GM10847 (cell line): Measurements from ENCODE around the gene PLXNB3.

Source experiments
- POLR2A ChIP-seq: IDR thresholded peaks from 2 replicates; pipeline ENCODE4 v1.6.1; 2011; ENCODE audit not compliant: insufficient read length; ENCODE audit errors: extremely low read depth

Gene PLXNB3

DNA sequence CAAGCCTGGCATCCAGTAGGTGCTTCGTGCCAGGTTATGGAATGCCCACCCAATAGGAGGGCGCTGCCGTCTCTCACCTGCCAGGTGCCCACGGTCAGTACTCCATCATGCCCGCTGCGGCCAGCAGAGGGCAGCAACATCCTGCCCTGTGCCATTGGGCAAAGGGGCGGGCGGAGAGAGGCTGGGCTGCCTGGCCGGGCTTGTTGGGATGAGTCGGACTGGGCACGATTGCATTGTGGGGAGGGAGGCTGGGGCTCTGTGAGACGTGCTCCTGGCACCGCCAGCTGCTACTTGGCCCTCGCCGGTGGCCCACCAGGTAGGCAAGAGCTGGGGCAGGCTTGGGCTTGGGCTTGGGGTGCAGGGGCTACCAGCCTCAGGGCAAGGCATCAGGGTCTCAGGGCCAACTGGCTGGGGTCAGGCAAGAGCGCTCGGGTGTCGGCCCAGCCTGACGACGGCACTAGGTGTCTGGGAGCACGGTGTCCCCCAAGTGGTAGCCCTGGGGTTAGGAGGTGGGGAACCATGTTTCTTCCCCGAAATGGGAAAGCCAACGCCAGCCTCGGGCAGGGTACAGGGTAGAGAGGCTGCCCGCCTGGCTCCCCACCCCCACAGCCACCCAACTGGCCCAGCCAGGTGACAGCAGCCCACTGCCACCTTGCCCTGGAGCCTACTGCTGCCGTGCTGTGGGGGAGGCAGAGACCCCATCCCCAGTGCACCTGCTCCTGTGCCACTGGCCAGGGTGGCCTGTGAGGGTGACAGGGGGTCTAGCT is at the start of gene PLXNB3:
PLXNB3 (plus strand) TSS at position 261 of the 767 bp plus-strand sequence. CDS start 1,287 bp downstream, outside the sequence.
- no peak for TF ChIP-seq POLR2A

DNA sequence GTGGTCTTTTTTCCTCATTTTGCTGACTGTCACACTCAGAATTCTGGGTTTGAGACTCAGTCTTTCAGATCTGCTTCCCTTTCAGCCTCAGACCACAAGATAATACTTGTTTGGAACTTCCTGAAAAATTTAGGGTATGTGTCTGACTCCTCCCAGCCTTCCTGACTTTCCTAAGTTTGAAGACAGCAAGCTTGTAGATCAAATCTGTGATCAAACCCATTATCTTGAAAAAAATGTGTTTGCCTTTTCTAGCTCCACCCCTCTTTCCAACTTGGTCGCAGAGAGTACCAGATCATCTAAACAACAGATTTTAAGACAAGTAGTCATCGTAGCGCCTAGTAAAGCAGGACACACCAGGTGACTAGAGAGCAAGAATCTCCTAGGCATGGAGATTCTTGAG is 49.8 kb upstream of the PLXNB3 start:
- no peak for TF ChIP-seq POLR2A

DNA sequence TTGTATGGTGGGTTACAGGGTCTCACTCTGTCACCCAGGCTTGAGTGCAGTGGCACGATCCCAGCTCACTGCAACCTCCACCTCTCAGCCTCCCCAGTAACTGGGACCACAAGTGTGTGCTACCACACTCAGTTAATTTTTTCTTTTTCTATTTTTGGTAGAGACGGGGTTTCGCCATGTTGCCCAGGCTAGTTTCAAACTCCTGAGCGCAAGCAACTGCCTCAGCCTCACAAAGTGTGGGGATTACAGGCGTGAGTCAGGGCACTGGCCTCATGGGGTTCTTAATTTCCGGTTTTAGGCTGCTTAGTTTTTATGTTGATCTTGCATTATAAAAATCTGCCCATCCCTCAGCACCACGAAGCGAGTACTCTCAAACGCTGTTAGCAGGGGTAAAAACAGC is 46.6 kb upstream of the PLXNB3 start:
- no peak for TF ChIP-seq POLR2A

DNA sequence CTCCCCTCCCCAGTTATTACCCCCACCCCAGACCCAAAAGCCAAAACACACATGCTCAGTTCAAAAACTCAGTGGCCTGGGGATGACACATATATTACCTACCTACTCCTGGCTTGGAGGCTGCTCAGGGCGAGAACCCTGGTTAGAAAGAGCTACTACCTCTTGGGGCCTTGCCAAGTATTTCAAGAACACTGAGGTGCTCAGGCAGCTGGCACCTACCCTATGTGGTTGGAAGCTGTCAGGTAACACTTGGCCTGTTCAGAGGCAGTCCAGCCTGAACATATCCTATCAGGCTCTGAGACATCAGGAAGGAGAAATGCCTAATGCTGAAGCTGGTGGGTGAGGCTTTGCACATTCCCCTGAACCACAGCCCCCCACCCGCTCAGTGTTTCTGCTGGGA is 44.8 kb upstream of the PLXNB3 start:
- no peak for TF ChIP-seq POLR2A

DNA sequence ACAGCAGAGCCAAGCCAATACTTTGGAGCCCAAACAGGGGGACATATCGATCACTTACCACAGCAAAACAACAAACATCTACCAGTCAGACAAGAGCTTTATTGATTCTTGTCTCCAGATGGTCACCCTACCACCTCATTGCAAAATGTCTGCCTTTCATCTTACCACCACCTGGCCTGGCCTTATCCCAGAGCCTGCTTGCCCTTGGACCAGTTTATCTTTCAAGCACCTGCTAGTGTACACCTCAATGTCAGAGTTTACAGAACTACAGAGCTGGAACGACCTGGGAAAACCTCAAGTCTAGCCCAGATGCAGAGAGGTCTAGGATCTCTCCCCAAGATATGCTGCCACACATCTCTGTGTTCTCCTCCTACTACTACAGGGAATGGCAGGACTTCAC is 44.3 kb upstream of the PLXNB3 start:
- TF ChIP-seq POLR2A: no peak

DNA sequence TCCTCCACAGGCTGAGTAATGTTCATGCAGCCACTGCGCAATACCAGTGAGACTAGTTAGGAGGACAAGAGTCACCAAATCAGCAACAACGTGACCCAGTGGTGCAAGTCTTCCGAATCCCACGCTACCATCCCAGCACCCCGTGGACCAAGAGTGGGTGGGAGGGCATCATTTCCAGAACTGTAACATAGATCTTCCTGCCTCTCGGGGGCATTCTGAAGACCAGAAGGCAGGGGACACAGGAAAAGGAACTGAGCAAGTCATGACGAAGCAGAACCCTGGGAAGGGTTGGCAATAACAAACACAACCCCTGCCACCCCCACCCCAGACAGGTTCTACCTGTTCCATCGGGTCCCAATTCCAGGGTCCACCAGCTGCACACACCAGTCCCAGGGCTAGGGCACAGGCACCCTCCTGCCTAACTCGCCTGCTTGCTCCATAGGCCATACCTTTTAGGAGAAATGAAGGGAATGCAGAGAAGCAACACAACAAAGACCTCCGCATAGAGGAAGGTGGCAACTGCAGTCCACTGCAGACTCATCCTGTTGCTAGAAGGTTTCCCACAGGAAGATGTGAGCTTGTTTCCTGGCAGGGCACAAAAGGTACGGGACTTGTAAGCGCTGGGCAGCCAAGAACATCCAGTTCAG is 41.2 kb upstream of the PLXNB3 start:
- TF ChIP-seq POLR2A: no peak

DNA sequence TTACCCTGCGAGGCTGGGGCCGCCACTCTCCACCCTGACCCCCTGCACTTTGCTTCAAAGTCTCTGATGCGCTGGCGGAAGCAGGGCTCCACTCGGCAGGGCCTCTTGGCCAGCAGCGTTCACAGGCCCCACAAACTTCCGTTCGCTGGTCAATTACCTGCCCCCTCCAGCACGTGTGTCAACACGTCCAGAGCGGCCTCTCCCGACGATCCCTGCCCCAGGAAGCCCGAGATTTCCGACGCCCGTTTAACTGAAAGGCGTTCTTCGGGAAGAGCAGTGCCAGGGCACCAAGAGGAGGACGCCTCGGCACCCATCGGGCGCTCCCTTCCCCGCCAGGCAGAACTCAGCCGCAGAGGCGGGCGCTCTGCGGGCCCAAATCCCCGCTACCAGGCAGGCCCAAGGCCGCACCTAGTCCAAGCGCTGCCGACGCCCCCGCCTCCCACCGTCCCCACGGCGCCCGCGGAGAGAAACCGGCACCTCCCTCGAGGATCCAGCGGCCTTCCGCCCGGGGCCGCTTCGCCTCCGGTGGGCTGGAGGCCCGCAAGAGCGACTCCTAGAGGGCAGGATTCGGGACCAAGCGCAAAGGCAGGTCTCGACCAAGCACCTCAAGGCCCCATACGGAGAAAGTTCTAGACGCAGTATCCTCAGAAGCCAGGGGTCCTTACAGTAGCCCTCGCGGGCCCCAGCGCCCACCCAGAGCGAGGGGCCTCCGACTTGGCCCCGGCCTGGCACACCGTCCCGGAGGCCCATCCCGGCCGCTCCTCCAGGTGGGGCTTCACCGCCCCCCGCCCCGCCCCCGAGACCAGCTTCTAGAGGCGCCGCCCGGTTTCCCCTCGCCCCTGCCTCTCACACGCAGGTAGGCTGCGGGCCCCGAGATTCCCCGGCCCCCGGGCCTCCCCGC is 40.4 kb upstream of the PLXNB3 start:
- no peak for TF ChIP-seq POLR2A

DNA sequence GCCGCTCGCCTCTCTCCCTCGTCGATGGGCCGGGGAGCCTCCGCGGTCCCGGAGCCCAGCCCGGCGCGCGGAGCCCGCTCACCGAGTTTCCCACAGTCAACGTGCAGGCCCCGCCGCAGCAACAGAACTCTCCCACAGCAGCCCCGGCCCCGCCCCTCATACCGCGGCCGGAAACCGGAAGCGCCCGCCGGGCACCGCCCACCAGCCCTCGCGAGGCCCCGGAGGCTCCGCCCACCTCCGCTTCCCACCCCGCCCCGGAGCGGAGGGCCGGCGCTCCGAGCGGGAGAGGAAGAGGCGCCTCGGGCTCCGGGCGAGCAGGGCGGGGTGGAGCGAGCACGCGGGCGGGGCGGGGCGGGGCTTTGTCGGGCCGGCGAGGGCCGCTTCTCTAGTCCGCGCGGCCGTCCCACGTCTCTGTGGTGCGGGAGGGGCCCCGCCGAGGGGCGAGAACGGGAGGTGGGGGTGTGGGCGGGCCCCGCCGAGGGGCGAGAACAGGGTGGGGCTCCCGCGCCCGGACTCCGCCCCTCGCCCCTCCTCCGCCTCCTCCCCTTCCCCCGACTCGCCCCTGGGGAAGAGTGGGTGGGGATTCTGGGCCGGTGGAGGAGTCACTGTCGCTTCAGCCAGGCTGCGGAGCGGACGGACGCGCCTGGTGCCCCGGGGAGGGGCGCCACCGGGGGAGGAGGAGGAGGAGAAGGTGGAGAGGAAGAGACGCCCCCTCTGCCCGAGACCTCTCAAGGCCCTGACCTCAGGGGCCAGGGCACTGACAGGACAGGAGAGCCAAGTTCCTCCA is 39.6 kb upstream of the PLXNB3 start, which contains the start of the genes ABCD1 and BCAP31:
ABCD1 (plus strand) TSS at position 605 of the 787 bp plus-strand sequence. CDS start 411 bp downstream, outside the sequence.
BCAP31 (minus strand) TSS at position 136 of the 787 bp plus-strand sequence. CDS start 1,143 bp downstream, outside the sequence.
- peak; percentile 78 for TF ChIP-seq POLR2A

DNA sequence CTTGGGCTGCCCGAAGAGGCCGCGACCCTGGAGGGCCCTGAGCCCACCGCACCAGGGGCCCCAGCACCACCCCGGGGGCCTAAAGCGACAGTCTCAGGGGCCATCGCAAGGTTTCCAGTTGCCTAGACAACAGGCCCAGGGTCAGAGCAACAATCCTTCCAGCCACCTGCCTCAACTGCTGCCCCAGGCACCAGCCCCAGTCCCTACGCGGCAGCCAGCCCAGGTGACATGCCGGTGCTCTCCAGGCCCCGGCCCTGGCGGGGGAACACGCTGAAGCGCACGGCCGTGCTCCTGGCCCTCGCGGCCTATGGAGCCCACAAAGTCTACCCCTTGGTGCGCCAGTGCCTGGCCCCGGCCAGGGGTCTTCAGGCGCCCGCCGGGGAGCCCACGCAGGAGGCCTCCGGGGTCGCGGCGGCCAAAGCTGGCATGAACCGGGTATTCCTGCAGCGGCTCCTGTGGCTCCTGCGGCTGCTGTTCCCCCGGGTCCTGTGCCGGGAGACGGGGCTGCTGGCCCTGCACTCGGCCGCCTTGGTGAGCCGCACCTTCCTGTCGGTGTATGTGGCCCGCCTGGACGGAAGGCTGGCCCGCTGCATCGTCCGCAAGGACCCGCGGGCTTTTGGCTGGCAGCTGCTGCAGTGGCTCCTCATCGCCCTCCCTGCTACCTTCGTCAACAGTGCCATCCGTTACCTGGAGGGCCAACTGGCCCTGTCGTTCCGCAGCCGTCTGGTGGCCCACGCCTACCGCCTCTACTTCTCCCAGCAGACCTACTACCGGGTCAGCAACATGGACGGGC is 38.8 kb upstream of the PLXNB3 start:
- TF ChIP-seq POLR2A: no peak

DNA sequence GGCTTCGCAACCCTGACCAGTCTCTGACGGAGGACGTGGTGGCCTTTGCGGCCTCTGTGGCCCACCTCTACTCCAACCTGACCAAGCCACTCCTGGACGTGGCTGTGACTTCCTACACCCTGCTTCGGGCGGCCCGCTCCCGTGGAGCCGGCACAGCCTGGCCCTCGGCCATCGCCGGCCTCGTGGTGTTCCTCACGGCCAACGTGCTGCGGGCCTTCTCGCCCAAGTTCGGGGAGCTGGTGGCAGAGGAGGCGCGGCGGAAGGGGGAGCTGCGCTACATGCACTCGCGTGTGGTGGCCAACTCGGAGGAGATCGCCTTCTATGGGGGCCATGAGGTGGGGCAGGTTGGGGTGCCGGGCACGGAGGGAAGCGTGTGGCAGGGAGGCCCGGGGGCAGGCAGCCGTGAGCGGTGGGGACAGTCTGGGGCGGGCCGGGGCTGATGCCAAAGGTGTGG is 38.2 kb upstream of the PLXNB3 start:
- no peak for TF ChIP-seq POLR2A

DNA sequence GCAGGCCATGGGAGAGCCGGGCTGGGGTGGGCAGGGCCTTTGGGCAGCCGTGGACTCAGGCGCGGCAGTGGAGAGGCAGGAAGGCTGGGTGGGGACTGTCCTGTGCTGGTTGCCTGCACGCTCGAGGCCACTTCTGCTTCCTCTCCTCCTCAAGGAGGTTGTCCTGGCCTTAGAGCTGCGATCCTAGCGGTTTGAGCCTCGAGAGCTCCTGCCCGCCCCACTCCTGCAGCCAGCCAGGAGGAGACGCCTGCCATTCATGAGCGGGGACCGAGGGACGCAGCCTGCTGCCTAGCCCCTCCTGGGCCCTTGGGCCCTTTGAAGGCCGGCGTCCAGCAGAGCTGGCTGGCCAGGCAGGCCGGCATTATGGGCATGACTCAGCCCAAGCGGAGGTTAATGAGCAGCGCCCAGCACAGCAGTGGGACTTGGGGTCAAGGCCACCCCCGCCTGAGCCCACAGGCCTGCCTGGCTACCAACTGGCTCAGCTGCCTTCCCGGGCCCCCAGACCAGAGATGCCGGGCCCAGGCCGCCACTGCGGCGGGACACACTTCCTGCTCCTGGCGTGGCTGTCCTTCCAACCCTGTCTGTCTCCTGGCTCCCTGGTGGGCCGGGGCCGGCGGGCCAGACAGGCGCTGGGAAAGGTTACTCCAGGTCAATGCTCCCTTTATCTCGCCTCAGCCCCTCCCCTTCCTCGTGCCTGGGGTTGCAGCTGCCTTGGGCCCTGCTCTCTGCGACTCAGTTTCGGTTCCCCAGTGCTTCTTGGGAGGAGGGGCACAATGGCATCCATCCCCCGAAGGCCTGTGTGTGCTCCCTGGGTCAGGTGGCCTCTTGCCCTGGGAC is 37.5 kb upstream of the PLXNB3 start:
- no peak for TF ChIP-seq POLR2A

DNA sequence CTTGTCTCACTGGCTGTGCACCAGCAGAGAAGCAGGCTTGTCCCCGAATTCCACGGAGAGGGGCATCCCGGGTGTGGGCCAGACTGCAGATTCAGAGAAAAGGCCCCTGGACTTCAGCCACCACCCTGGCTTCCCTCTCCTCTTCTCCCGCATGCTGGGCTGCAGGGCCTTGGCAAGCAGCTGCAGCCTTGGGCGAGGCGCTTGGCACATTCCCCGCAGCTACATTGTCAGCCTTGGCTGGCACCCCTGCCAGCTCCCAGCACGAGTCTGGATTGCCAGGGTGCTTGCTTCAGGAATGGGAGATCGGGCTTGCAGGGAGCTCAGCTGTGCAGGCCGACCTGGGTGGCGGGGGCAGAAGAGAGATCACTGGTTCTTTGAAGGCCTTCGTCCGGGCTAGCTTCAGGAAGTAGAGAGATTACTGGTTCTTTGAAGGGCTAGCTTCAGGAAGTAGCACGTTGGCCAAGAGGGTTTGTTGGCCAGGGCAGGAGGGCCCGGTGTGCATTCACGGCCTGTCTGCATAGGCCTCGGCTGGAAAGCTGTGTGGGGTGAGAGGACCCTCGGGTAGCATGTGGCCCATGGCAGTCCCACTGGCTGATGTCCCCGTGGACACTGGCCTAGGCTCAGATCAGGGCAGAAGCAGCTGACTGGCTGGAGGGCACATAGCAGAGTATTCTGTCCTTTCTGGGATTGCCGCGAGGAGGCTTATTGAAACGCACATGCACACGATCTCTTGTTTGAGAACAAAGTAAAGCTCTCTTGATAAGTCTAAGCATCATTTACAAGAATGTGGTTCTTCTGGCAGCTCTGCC is 36.7 kb upstream of the PLXNB3 start:
- no peak for TF ChIP-seq POLR2A
